HUES48 (cell line): Measurements from ENCODE around the gene RSPH4A.
A peak's percentile ranks its signal among the peaks of the same experiment; 100 is the strongest.

Experiments
- H3K27ac ChIP-seq: one replicate; pipeline ENCODE4 v1.7.0; 2013; ENCODE audit warnings: low read depth, low read length, inconsistent platforms
- H3K27me3 ChIP-seq: 2 replicates; pipeline ENCODE4 v1.6.1; 2013; ENCODE audit warnings: mild to moderate bottlenecking, low read length; ENCODE audit not compliant: control insufficient read depth, insufficient read depth
- H3K36me3 ChIP-seq: 2 replicates; pipeline ENCODE4 v1.6.1; 2013; ENCODE audit warnings: low read length; ENCODE audit not compliant: control insufficient read depth, insufficient read depth
- H3K4me1 ChIP-seq: 2 replicates; pipeline ENCODE4 v1.6.1; 2013; ENCODE audit warnings: mild to moderate bottlenecking, low read length; ENCODE audit not compliant: control insufficient read depth, insufficient read depth
- H3K4me3 ChIP-seq: 2 replicates; pipeline ENCODE4 v1.5.1; 2013; ENCODE audit warnings: mild to moderate bottlenecking, low read depth, low read length
- H3K9ac ChIP-seq: 2 replicates; pipeline ENCODE4 v1.6.1; 2013; ENCODE audit warnings: mild to moderate bottlenecking, low read depth, low read length, moderate library complexity
- H3K9me3 ChIP-seq: 2 replicates; pipeline ENCODE4 v1.6.1; 2013; ENCODE audit warnings: low read length; ENCODE audit not compliant: control insufficient read depth, insufficient read depth

Gene RSPH4A

GRCh38 chr6:116665464-116665863 is 49.2 kb downstream of the RSPH4A start:
- no peak overlapping the region for H3K27ac ChIP-seq
- no peaks in the 10 kb centered on the region for H3K9me3 ChIP-seq
- H3K4me3 ChIP-seq: 0 out of 2 replicates have a peak overlapping the region, but pooled peaks have one; percentile 20
- H3K9ac ChIP-seq: no peak overlapping the region
- peaks cover 7% of the 10 kb centered on the region; the same call in 1 of the 2 replicates for H3K4me1 ChIP-seq
- no peaks in the 10 kb centered on the region for H3K36me3 ChIP-seq
- no peaks in the 10 kb centered on the region for H3K27me3 ChIP-seq

GRCh38 chr6:116666869-116667268 is 50.6 kb downstream of the RSPH4A start:
- Histone ChIP-seq H3K36me3 (no peaks in the 10 kb centered on the region), H3K9ac (no peak overlapping the region), H3K4me1 (peaks cover 7% of the 10 kb centered on the region; the same call in 1 of the 2 replicates), H3K4me3 (peak overlapping the region; percentile 99), H3K27ac (no peak overlapping the region), H3K9me3 (no peaks in the 10 kb centered on the region), H3K27me3 (no peaks in the 10 kb centered on the region)

GRCh38 chr6:116667623-116668022 is 51.3 kb downstream of the RSPH4A start:
- Histone ChIP-seq H3K27ac (no peak overlapping the region), H3K27me3 (no peaks in the 10 kb centered on the region), H3K9me3 (no peaks in the 10 kb centered on the region), H3K4me1 (peaks cover 7% of the 10 kb centered on the region; the same call in 1 of the 2 replicates), H3K36me3 (no peaks in the 10 kb centered on the region), H3K4me3 (peak overlapping the region; percentile 99), H3K9ac (peak overlapping the region; percentile 90)

GRCh38 chr6:116672306-116672705 is 56.0 kb downstream of the RSPH4A start:
- no peak overlapping the region for H3K9ac ChIP-seq
- no peaks in the 10 kb centered on the region for H3K36me3 ChIP-seq
- peaks cover 4% of the 10 kb centered on the region; the same call in 1 of the 2 replicates for H3K4me1 ChIP-seq
- H3K4me3 ChIP-seq: no peak overlapping the region
- no peaks in the 10 kb centered on the region for H3K27me3 ChIP-seq
- no peak overlapping the region for H3K27ac ChIP-seq
- H3K9me3 ChIP-seq: no peaks in the 10 kb centered on the region

- Histone ChIP-seq H3K27ac (no peak overlapping the region), H3K9ac (no peak overlapping the region), H3K36me3 (no peaks in the 10 kb centered on the region), H3K9me3 (no peaks in the 10 kb centered on the region), H3K4me1 (no peaks in the 10 kb centered on the region), H3K4me3 (no peak overlapping the region), H3K27me3 (no peaks in the 10 kb centered on the region)
These were observed 59.7 kb downstream of the RSPH4A start for GRCh38 chr6:116676021-116676420.

- Histone ChIP-seq H3K27me3 (no peaks in the 10 kb centered on the region), H3K36me3 (0 out of 2 replicates have a peak, but pooled peaks cover 11% of the 10 kb centered on the region), H3K4me3 (peak within 1 kb of the TSS; percentile 98)
These were observed 64.8 kb downstream of the RSPH4A start, which contains the start of gene KPNA5 for GRCh38 chr6:116680880-116681672. TSS of gene KPNA5 (plus strand) at chr6:116681211. CDS start at chr6:116681335, 124 bp downstream.

GRCh38 chr6:116682334-116682712 is 66.0 kb downstream of the RSPH4A start:
- Histone ChIP-seq H3K27me3 (no peaks in the 10 kb centered on the region), H3K4me3 (peak overlapping the region; percentile 98), H3K36me3 (0 out of 2 replicates have a peak, but pooled peaks cover 11% of the 10 kb centered on the region), H3K9ac (peak overlapping the region; percentile 22; the same call in 1 of the 2 replicates), H3K4me1 (peaks cover 15% of the 10 kb centered on the region), H3K9me3 (no peaks in the 10 kb centered on the region), H3K27ac (no peak overlapping the region)

More at GRCh38 chr6:116680880-116681672, 64.8 kb downstream of the RSPH4A start, which contains the start of gene KPNA5:
- Histone ChIP-seq H3K27ac (peak within 1 kb of the TSS; percentile 99), H3K4me1 (peaks cover 7% of the 10 kb centered on the region; the same call in 1 of the 2 replicates), H3K9me3 (no peaks in the 10 kb centered on the region), H3K9ac (peak within 1 kb of the TSS; percentile 92)
